ENCODE data around the gene TXNDC12. TPM values are rescaled to one million over a fixed set of nuclear protein-coding genes. Genes with fewer than 3 reads are reported as not detected.

The TXNDC12 gene
- total and polyA plus RNA-seq, 9 of the 15 experiments (the other 6 are each of a cell fraction or from before 2014, with no cell fraction given), result 17.0 to 60.8 (median 37.8) TPM

GRCh38 chr1:52056163-52056936 is 1.4 kb upstream of the TXNDC12 start, which contains the start of gene BTF3L4 (continued):
- TF ChIP-seq TFAM (CRISPR knock-in tag; conservative IDR thresholded peaks at IDR 0.05), result no peak
- TF ChIP-seq ZBTB17 (CRISPR knock-in tag; IDR thresholded peaks at IDR 0.05), result no peak
- no peak for TF ChIP-seq CREBBP (IDR thresholded peaks at IDR 0.05; ENCODE audit: low read depth, low read length)
- TF ChIP-seq ETS1 (conservative IDR thresholded peaks at IDR 0.05; ENCODE audit: control insufficient read depth, low read depth, low read length), result peak; percentile 69
- TF ChIP-seq CBX1 (IDR thresholded peaks at IDR 0.05; ENCODE audit: low read depth), result peak; percentile 92; the same call in 1 of the 2 replicates
- TF ChIP-seq CSDE1 (IDR thresholded peaks at IDR 0.05), result no peak
- no peak for TF ChIP-seq E2F1 (CRISPR knock-in tag; IDR thresholded peaks at IDR 0.05)
- TF ChIP-seq TBP (optimal IDR thresholded peaks at IDR 0.05; ENCODE audit: low read depth, low read length), result peak; percentile 84
- peak; percentile 90 to 92 for TF ChIP-seq NRF1 (conservative IDR thresholded peaks at IDR 0.05 in 1 of 2, IDR thresholded peaks at IDR 0.05 in 1 of 2)
- TF ChIP-seq GTF3C2 (IDR thresholded peaks at IDR 0.05; ENCODE audit: borderline replicate concordance, extremely low read depth, insufficient read length), result no peak
- no peak for TF ChIP-seq TSHZ1 (CRISPR knock-in tag; IDR thresholded peaks at IDR 0.05)
- TF ChIP-seq RAD51 (IDR thresholded peaks at IDR 0.05; ENCODE audit: borderline replicate concordance, low read depth), result peak; percentile 90
- TF ChIP-seq NKRF (IDR thresholded peaks at IDR 0.05; ENCODE audit: borderline replicate concordance), result peak; percentile 85
- TF ChIP-seq MECOM (CRISPR knock-in tag; IDR thresholded peaks at IDR 0.05), result no peak
